Hematopoietic multipotent progenitor cell treated with erythropoietin and hydrocortisone succinate and interleukin-3 and kit ligand, for 15 days (in vitro differentiated cells): ENCODE measurements around the gene PRSS57.

Experiments used
- DNase-seq: peaks from one replicate; pipeline ENCODE4 v3.0.0-alpha.2; 2015; ENCODE audit warnings: low spot score

Gene PRSS57

DNA sequence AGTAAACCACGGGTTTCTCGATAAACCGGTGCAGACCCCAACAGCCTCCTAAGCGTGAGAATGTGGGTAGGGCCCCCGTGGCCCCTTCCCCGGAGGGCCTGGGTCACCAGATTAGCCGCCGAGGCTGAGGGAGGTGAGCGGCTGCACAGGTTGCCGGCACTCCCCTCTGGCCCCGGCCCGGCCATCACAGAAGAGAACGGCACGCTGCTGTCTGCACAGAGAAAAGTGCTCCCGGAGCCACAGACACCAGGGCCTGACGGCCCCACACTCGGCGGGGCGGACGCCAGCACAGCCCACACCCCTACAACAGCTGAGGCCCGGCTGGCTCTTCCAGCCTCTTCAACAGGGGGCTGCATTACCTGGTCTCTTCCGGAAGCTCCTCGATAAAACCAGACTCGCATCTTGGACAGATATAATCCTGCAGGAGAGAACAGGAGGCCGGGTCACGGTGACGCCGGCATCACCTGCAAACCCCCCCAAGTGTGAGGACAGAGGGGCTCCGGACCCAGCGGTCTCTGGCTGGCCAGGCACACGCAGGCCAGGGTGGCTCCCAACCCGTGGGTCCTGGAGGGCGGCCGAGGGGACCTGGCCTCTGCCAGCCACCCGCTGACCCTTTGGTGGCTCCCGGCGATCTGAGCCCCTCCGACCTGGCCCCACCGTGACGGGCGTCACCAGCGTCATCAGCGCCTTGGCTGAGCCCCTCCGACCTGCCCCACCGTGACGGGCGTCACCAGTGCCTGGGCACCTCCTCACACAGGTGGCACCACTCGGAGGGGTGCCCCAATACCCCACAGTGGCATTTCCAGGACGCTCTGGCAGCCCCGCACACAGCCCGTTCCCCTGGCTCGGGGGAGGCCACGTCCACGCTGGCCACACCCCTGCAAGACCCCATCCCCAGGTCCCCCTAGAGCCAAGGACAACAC, 42.5 kb downstream of the PRSS57 start:
- DNase-seq: no peak

DNA sequence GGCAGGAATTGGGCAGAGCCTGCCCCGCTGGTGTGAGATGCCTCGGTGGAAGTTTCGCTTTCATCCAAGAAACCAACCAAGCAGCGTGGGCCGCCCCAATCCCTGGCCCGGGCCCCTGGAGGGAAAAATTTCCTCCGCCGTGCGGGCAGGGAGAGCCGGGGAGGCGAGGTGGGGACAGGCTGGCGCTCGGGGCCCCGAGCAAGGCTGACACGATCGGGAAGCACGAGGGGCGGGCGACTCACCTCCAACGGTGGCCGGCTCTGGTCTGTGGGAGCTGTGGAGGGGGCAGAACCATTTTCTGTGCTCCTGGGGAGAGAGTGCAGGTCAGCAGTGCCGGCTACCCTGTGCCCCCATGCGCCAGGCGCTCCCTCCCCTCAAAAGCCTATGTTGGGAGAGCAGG, 43.3 kb downstream of the PRSS57 start:
- DNase-seq: no peak

DNA sequence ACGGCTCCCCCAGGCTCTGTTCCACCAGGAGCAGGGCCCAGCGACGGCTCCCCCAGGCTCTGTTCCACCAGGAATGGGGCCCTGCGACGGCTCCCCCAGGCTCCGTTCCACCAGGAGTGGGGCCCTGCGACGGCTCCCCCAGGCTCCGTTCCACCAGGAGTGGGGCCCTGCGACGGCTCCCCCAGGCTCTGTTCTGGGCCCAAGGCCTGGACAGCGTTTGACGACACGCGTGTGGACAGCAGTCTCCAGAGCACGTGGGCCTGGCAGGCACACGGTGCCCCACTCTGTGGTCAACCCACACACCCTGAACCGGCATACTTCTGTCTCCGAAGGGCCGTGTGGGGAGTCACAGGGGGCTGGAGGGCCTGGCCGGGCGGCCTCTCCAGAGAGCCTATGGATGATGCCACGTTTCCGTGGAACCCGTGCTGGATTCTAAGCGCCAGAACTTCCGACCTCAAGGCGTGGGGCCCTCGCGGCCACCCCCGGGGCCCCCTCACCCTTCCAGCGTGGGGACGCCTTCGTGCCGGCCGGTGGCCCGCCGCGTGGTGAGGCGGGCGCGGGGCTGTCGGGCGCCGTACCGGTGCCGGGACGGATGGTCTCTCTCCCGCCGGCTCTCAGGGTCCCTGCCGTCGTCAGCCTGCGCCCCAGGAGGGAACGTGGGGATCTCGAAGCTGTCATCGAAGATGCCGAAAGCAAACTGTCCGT, 44.0 kb downstream of the PRSS57 start:
- DNase-seq: no peak

DNA sequence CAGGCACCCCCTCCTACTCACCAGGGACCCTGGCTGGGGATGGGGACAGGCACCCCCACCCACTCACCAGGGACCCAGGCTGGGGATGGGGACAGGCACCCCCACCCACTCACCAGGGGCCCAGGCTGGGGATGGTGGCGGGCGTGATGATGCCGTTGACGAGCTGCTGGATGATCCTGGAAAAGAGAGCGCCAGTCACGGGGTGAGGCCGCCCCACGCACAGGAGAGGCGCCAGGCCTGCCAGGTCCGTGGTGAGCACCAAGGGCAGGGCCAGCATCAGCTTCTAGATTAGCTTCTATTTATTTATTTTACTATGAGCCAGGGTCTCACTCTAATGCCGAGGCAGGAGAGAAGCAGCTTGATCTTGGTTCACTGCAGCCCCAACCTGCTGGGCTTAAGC, 45.1 kb downstream of the PRSS57 start:
- no peak for DNase-seq

DNA sequence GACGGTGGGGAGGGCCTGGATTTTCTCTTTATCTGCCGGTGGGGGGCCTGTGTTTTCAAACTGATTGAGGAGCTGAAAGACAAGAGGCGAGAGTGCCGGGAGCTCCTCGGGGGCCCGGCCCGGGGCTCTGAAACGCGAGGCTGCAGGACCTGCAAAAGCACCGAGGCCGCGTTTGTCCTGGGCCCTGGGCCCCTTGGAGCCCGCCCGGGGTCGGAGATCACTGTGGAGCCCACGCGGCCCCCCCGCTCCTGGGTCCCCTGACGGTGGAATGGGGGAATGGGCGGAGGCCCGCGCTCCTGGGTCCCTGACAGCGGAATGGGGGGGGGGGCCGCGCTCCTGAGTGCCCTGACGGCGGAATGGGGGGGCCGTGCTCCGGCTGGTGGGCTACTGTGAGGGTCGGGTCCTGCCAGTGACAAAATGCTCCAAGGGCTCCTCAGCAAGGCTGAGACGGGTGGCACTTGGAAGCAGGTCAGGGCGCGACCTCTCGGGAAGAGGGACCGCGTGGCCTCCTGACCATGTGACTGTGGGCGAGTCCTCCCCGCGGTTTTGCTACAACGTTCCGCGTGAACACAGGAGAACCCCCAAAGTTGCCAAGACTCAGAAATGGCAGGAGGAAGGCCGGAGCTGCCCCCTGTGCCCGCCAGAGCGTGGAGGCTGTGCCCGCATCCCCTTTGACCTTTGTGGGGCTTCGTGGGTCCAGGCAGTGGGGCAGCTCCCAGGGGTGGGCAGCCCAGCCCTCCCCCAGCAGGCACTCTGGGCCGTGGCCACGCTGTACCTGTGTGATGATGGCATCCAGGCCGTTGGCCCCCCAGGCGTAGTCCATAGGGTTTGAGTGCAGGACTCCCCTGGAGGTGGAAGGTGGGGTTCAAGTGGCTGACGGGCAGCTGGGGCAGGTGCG, 46.1 kb downstream of the PRSS57 start:
- no peak for DNase-seq

DNA sequence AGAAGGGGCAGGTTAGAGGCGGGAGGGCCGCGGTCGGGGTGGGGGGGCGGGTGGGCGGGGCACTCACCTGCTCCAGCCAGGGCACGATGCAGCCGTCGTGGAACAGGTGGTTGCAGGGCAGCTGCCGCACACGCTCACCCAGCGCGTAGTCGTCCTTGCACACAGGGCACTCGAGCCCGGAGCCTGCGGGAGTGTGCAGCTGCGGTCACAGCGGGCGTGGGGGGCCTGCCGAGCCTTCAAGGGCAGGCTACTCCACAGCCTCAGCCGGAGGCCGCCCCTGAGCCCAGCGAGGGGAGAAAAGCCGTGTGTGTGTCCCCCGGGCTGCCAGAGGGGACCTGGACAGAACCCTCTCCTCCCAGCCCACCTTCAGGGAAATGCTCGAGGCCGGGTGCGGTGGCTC, 46.9 kb downstream of the PRSS57 start:
- DNase-seq: no peak

DNA sequence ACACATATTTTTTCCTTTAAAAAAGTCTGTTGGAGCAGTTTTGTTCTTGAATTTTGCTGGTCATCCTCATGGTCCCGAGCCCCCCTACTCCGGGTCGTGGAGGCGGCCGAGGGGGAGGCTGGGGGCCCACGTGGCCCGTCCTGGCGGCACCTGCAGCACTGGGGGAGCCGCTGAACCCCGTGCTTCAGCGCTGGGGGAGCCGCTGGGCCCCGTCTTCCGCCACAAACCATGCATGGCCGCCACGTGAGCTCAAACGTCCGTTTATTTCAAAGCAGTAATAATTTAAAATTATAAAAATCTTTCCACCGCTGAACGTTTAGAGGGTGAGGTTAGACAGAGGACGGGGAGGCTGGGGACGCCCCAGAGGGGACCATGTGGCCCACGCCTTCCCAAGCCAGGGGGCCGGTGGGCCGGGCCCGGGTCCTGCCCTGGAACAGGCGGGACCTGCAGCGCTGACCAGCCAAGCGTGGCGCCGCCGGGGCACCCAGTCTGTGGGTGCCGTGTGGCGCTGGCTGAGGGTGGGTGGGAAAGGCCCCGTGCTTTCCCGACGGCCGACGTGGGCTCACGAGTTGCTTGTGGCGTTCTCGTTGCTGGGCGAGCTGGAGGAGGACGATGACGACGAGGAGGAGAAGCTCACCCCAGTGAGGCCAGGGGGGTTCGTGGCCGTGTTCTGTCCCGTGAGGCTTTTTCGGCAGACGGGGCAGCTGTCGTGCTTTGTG, 47.5 kb downstream of the PRSS57 start:
- no peak for DNase-seq

DNA sequence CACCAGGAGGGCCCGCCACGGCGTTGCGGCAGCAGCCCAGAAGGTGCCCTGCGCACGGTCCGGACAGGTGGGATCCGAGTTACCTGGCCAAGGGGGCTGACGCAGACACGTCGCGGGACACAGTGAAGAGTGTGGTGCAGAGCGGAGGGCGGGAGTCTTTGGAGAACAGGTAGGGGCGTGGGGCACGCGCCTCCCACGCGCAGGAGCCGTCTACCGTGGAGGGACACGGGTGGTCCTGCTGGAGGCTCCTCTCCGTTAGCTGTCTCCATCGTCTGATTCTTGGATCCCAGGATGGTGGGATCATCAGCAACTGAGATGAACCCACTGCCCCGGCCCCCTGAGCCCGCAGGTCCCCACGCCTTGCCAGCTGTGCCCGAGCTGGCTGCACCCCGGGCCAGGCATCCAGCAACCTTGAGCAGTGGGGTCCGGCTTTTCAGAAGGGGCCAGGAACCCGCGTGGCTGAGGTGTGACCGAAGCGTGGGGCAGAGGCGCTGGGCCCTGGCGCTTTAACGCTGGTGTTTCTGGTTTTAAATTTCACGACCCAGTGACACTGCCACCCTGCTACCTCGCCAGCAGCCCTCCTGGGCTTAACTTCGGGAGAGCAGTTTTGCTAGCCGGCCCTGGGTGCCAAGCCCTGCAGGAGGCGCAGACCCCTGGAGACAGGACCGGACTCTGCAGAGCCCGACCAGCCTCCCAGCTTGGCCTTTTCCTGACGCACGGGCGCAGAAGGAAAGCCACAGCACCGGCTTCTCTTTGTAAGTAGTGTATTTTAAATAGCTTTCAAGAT, 48.3 kb downstream of the PRSS57 start:
- no peak for DNase-seq

DNA sequence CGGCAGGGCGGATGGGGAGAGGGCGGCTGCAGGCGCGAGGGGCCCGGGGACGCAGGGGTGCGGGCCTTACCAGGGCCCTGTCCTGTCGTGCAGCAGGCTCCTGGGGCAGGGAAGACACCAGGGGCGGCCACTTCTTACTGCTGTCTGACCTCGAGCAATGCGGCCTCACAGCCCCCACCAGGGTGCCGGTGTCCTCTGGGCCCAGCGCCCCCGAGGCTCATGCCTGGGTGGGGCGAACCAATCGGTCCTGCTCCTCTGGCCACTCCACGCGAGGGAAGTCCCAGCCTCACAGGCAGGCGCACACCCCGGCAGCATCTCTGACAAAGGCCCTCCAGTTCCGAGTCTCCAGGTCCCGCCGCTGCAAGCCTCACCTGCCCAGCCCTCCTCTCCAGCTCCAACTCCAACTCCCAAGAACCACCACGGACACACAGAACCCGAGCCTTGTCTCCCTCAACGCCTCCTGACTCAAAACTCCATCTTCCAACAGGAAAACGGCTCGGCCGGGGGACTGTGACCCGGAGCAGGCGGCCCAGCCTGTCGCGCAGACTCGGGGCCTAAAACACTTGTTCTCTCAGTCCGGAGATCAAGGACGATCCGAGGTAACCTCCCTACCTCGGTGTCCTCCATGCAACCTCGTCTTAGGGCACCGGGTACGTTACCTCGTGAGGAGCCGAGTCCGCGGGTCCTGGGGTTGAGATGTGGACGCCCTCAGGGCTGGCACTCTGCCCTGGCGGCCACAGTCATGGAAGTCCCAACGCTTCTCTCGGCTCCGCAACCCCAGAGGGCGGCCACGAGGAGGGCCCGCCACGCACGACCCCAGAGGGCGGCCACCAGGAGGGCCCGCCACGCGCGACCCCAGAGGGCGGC, 49.1 kb downstream of the PRSS57 start:
- DNase-seq: no peak

DNA sequence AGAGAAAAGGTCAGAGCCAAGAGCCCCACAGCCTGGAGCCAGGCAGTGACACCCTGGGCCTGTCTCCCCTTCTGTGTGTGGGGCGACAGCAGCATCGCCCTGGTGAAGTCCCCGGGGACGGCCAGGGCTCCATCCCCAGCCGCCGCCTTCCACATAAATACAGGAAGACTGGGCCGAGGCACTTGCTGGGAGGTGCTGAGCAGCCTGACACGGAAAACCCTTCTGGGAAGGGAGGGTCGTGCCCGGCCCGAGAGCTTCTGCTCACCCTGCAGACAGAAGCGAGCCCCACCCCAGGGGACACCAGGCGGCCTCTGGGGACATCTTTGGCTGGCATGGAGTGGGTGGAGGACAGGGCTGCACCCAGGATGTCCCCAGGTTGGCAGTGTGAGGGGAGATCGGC, 50.5 kb downstream of the PRSS57 start:
- DNase-seq: no peak

DNA sequence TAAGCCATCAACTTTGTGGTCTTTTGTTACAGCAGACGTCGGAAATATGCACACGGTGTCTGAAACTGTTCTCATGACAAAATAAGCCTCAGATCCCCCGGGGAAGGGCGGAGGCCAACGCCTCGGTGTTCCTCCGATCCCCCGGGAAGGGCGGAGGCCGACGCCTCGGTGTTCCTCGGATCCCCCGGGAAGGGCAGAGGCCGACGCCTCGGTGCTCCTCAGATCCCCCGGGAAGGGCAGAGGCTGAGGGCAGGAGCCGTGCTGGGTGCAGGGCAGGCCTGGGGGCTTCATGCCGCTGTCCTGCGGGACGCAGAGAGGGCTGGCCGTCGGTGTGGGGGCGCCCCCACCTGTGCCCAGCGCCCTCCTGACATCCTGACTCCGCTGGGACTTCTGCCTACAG, 50.9 kb downstream of the PRSS57 start:
- no peak for DNase-seq

DNA sequence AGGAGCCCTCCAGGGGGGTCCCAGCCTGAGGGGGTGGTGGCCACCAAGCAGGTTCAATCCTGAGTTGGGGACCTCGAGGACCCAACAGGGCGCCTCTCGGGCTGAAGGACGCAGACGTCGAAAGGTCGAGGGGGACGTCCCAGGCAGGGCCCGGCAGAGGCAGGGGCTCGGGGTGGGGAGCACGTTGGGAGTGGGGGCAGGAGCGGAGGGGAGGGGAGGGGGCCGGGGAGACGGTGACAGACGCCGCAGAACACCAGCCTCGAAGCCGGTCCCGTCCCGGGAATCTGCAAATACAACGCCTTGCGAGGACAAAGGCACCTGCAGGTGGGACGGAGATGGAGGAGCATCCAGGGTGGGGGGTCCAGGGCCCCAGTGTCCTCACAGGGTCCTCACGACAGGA, 51.5 kb downstream of the PRSS57 start:
- DNase-seq: no peak

DNA sequence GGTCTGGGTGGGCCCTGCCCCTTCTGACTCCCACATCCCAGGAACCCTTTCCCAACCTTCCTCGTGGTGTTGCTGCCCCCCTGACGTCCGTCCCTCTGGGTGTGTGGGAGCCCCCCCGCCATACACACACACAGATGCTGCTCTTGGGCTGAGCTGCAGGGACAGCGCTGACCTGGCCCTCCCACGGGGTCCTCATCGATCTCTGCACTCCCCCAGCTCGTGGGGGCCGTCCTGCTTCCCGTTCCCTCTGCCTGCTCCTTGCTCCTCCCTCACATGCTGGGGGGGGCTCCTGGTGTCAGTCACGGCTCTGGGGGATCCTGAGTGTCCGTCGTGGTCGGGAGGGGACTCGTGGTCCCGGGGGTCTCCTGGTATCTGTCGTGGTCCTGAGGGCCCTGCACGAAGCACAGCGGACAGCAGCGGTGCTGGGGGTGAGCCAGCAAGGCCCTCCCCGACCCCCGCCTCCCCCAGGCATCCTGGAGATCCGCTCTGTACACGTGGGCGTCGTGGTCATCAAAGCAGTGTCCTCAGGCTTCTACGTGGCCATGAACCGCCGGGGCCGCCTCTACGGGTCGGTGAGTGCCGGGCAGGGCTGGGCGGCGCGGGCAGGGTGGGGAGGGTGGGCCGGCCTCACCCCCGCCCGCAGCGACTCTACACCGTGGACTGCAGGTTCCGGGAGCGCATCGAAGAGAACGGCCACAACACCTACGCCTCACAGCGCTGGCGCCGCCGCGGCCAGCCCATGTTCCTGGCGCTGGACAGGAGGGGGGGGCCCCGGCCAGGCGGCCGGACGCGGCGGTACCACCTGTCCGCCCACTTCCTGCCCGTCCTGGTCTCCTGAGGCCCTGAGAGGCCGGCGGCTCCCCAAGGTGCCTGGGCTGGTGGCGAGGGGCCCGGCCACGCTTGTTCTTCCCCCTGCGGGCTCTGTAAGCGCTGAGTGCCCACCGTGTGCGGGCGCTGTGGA, 52.2 kb downstream of the PRSS57 start:
- DNase-seq: no peak

DNA sequence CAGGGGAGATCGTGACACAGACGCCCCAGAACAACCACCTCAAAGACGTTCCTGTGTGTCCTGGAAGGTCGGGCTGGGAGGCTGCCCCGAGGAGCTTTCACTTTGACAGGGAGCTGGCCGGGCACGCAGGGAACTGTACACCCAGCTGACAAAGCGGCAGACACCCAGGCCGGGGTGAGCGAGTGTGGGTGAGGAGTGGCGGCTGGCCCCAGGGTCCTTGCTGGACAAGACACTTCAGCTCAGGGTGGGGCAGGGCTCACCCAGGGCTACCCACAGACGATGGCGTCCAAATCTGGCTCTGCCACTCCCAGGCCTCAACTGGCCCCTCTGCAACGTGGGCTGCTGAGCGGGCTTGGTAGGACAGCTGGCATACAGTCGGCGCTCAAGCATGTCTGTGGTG, 53.5 kb downstream of the PRSS57 start:
- no peak for DNase-seq

DNA sequence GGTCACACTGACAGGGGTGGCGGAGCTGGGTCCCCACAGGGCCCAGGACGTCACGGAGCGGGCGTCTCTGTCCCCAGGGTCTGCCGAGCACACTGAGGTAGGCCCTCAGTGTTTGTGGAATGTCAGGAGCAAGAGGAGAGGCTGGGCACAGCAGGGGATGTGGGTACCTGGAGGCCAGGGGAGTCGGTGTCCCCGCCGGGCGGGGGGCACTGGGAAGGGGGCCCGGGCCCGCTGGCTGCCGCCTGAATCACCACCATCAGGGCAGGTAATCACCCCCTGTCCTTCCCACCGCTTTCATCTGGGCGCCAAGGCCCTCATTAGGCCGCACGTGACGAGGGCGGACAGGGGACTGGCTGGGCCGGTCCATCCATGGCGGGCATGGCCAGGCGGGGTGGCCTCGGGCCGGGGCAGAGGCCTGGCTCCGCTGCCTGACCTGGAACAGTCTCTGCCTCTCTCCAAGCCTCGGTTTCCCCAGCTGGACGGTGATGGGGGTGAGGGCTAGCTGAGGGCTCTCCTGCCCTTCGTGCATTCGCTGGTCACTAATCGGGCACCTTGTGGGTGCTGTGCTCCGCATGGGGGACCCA, 54.6 kb downstream of the PRSS57 start:
- no peak for DNase-seq

DNA sequence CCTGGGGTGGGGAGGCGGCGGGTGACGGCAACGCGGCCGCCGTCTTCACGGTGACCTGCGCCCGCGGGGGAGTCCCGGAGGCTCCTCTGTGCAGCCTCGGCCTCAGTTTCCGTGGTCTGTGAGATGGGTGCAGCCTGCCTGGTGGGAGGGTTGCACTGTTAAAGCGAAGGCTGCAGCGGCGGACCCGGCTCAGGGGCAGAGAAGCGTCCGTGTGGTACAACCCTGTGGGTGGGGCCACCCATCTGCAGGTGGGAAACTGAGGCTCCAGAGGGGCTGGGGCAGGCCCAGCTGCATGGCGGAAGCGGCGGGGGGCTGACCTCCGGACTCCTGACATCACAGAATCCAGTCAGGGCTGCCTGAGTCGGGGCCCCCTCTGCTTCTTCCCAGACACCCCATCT, 55.1 kb downstream of the PRSS57 start:
- DNase-seq: no peak

DNA sequence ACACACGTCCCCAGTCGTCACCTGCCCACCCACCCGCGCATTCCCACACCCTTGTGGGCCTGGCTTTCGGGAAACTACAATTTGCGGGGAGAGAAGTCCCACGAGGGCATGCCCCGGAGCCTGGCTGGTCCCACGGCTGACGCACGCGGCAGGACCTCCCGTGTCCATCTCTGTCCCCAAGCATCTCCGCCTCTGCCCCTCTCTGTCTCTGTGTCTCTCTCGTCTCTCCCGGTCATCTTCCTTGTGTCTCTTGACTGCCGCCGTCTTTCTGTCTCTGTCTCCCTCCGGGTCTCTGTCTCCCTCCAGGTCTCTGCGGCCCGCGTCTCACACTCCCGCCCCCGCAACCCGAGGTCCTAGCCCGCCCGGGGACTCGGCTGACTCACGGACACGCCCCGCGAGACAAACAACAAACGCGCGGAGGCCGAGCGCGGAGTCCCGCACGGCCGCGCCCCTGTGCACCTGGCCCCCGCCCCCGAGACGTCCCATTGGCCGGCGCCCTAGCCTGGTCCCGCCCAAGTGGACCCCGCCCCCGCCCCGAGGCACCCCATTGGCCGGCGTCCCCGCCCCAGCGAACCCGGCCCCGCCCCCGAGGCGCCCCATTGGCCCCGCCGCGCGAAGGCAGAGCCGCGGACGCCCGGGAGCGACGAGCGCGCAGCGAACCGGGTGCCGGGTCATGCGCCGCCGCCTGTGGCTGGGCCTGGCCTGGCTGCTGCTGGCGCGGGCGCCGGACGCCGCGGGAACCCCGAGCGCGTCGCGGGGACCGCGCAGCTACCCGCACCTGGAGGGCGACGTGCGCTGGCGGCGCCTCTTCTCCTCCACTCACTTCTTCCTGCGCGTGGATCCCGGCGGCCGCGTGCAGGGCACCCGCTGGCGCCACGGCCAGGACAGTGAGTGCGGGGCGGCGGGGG, 55.7 kb downstream of the PRSS57 start, which contains the start of gene FGF22:
Gene FGF22, plus strand, starts transcription at position 627 of the 908 bp plus-strand sequence. Its CDS starts 47 bp downstream, at position 674.
- peak; percentile 94 for DNase-seq
